ENCODE data around the gene IRF8.

IRF8 gene

GRCh38 chr16:85850344-85850880, 48.5 kb upstream of the IRF8 start:
- no peak for ATAC-seq
- TF ChIP-seq ZNF8 (CRISPR knock-in tag; IDR thresholded peaks at IDR 0.05) (no peak), ESRRG (CRISPR knock-in tag; IDR thresholded peaks at IDR 0.05) (no peak)

GRCh38 chr16:85851034-85851785, 47.8 kb upstream of the IRF8 start:
- no peak for ATAC-seq
- no peak for TF ChIP-seq CSDC2 (CRISPR knock-in tag; IDR thresholded peaks at IDR 0.05)
- no peak for TF ChIP-seq ZNF70 (CRISPR knock-in tag; IDR thresholded peaks at IDR 0.05)
- no peak for TF ChIP-seq PPARA (CRISPR knock-in tag; IDR thresholded peaks at IDR 0.05; ENCODE audit: borderline replicate concordance)
- no peak for TF ChIP-seq OSR1 (CRISPR knock-in tag; IDR thresholded peaks at IDR 0.05)

GRCh38 chr16:85853547-85854545, 45.1 kb upstream of the IRF8 start:
- no peak for TF ChIP-seq TSHZ2 (CRISPR knock-in tag; IDR thresholded peaks at IDR 0.05)
- TF ChIP-seq OSR1 (CRISPR knock-in tag; IDR thresholded peaks at IDR 0.05), result no peak
- no peak for TF ChIP-seq PATZ1 (CRISPR knock-in tag; IDR thresholded peaks at IDR 0.05; ENCODE audit: borderline replicate concordance)
- no peak for TF ChIP-seq CSDC2 (CRISPR knock-in tag; IDR thresholded peaks at IDR 0.05)
- TF ChIP-seq ZC3H10 (CRISPR knock-in tag; IDR thresholded peaks at IDR 0.05), result no peak
- TF ChIP-seq POU6F1 (CRISPR knock-in tag; IDR thresholded peaks at IDR 0.05; ENCODE audit: borderline replicate concordance, low read depth), result no peak
- TF ChIP-seq TCF4 (CRISPR knock-in tag; IDR thresholded peaks at IDR 0.05; ENCODE audit: borderline replicate concordance), result no peak
- TF ChIP-seq TOX (CRISPR knock-in tag; IDR thresholded peaks at IDR 0.05; ENCODE audit: borderline replicate concordance), result no peak
- TF ChIP-seq ZNF565 (CRISPR knock-in tag; conservative IDR thresholded peaks at IDR 0.05; ENCODE audit: low read depth), result no peak
- TF ChIP-seq ESRRG (CRISPR knock-in tag; IDR thresholded peaks at IDR 0.05), result no peak
- TF ChIP-seq ZNF70 (CRISPR knock-in tag; IDR thresholded peaks at IDR 0.05), result no peak
- no peak for ATAC-seq

GRCh38 chr16:85854935-85855334, 44.0 kb upstream of the IRF8 start:
- no peak for ATAC-seq
- TF ChIP-seq SNAI2 (CRISPR knock-in tag; IDR thresholded peaks at IDR 0.05) (no peak), GLIS3 (CRISPR knock-in tag; IDR thresholded peaks at IDR 0.05) (no peak), ISL1 (CRISPR knock-in tag; IDR thresholded peaks at IDR 0.05) (no peak), ZFP30 (CRISPR knock-in tag; IDR thresholded peaks at IDR 0.05) (no peak), ZC3H10 (CRISPR knock-in tag; IDR thresholded peaks at IDR 0.05) (no peak), BACH2 (CRISPR knock-in tag; IDR thresholded peaks at IDR 0.05; ENCODE audit: borderline replicate concordance) (no peak), ARNTL (CRISPR knock-in tag; IDR thresholded peaks at IDR 0.05; ENCODE audit: borderline replicate concordance, low read depth) (no peak), TSHZ2 (CRISPR knock-in tag; IDR thresholded peaks at IDR 0.05) (no peak), ESRRG (CRISPR knock-in tag; IDR thresholded peaks at IDR 0.05) (no peak), CSRNP3 (CRISPR knock-in tag; IDR thresholded peaks at IDR 0.05) (no peak), ZNF8 (CRISPR knock-in tag; IDR thresholded peaks at IDR 0.05) (no peak), CREB5 (CRISPR knock-in tag; IDR thresholded peaks at IDR 0.05; ENCODE audit: low read depth) (no peak), RARB (CRISPR knock-in tag; IDR thresholded peaks at IDR 0.05) (no peak), TCF4 (CRISPR knock-in tag; IDR thresholded peaks at IDR 0.05; ENCODE audit: borderline replicate concordance) (no peak)
